Measurements from ENCODE around the gene AP1AR. TPM values are rescaled to one million over a fixed set of nuclear protein-coding genes. Genes with fewer than 3 reads are reported as not detected.
"Not testable (repeated sequence)": the region's sequence is repeated elsewhere in the genome, so short reads cannot be mapped to it uniquely, and the experiment has no call there.

AP1AR gene
- total RNA-seq, 2 experiments from 2014 or later: 10.9 to 13.0 TPM

DNA sequence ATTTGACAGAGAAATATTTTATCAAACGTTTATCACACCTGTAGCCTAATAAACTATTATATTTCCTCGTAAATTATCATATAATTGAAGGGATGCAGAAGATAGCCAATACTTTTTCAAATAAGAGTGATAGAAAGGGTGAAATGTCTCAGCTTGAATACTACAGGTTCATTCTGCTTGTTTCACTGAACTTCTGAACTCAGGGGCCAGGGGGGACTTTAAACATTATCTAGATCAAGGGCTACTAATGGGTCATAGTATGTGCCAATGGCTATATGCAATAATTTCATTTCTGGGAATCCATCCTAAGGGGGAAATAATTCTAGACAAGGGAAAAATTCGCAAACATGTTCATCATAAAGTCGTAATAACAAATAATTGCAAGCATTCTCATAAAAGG lies 68.1 kb downstream of the AP1AR start:
- H3K4me3 Mint-ChIP-seq: no peak overlapping the region
- DNase-seq: no peak
- no peak overlapping the region for H3K27ac Mint-ChIP-seq
- H3K9me3 Mint-ChIP-seq (ENCODE audit: insufficient read depth): no peaks in the 10 kb centered on the region
- ChIA-PET POLR2A (interaction anchor here (1.7 kb wide), 1 partner anchor 14 kb away, joined by 7 read pairs; the partner anchor contains the start of gene TIFA), CTCF (interaction anchor here (1.1 to 1.9 kb wide), 4 partner anchors 10 to 33 kb away, joined by 3 to 7 read pairs (median 4); partner anchors contain the start of gene TIFA)
- no peak for ATAC-seq
- no peaks in the 10 kb centered on the region for H3K27me3 Mint-ChIP-seq (ENCODE audit: low read depth)
- H3K36me3 Mint-ChIP-seq (ENCODE audit: low read depth): peaks cover 3% of the 10 kb centered on the region
- peaks cover 24% of the 10 kb centered on the region for H3K4me1 Mint-ChIP-seq (ENCODE audit: low read depth)

DNA sequence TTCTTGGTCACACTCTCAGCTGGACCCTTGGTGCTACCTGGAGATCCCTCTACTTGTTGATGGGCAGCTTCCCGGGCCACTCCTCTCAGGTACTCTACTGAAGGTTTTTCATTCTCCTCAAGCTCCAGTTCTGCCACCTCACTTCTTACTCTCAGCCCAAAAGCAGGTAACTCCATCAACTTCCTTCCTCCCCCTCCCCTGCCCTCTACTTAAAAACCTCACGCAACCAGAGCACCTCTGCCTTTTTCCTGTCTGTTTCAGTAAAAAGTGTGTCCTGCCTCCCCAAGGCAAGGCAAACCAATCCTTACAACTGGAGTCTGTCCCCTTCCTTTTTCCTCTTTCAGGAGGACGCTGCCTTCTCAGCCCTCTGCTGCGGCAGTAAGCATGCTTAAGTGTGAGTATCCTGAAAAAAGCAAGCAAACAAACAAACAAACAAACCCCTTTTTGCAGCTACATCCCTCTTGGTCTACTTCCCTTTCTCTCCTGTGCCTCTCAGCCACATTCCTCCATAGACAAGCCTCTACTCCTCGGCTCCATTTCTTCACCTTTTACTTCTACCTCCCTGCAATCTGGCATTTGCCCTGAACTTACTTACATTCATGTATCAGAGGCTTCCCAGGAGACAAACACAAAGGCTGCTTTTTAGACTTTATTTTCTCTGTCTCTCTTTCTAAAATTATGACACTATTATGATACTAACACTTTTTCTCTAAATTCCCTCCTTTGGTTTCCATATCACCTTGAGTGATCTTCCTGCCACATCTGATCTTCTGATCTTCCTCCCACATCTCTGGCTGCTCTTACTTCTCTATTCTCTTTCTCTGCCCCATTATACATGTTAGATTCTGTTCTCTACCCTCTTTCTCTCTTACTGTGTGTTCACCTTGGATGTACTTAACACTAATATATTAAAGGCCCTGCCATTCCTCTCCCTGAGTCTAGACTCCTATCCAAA lies 71.0 kb downstream of the AP1AR start:
- Mint-ChIP-seq H3K4me1 (ENCODE audit: low read depth) (peaks cover 19% of the 10 kb centered on the region), H3K4me3 (no peak overlapping the region), H3K27me3 (ENCODE audit: low read depth) (no peaks in the 10 kb centered on the region), H3K36me3 (ENCODE audit: low read depth) (peaks cover 11% of the 10 kb centered on the region), H3K9me3 (ENCODE audit: insufficient read depth) (no peaks in the 10 kb centered on the region), H3K27ac (no peak overlapping the region)
- ChIA-PET POLR2A (interaction anchor here (0.6 to 3.4 kb wide), 3 partner anchors 16 to 52 kb away, joined by 3 to 20 read pairs (median 7); partner anchors contain the start of gene TIFA), CTCF (interaction anchor here (1.3 to 2.2 kb wide), 7 partner anchors 9 to 222 kb away, joined by 3 to 10 read pairs (median 5); no protein-coding TSS in a partner anchor)
- no peak for DNase-seq
- peak; percentile 71 for ATAC-seq

DNA sequence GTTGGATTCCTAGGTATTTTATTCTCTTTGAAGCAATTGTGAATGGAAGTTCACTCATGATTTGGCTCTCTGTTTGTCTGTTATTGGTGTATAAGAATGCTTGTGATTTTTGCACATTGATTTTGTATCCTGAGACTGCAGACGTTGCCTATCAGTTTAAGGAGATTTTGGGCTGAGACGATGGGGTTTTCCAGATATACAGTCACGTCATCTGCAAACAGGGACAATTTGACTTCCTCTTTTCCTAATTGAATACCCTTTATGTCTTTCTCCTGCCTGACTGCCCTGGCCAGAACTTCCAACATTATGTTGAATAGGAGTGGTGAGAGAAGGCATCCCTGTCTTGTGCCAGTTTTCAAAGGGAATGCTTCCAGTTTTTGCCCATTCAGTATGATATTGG lies 73.9 kb downstream of the AP1AR start:
- H3K9me3 Mint-ChIP-seq (ENCODE audit: insufficient read depth); H3K4me3 Mint-ChIP-seq: not testable (repeated sequence)

DNA sequence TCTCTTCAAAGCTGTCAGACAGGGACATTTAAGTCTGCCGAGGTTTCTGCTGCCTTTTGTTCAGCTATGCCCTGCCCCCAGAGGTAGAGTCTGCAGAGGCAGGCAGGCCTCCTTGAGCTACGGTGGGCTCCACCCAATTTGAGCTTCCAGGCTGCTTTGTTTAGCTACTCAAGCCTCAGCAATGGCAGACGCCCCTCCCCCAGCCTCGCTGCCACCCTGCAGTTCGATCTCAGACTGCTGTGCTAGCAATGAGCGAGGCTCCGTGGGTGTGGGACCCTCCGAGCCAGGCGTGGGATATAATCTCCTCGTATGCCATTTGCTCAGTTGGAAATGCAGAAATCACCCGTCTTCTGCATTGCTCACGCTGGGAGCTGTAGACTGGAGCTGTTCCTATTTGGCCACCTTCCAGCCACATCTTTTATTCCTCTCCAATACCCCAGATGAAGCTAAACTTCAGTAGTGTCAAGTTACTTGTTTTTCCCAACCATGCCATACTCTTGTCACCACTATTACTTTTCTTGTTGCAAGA lies 77.7 kb downstream of the AP1AR start:
- not testable (repeated sequence) for H3K27me3 Mint-ChIP-seq (ENCODE audit: low read depth); H3K9me3 Mint-ChIP-seq (ENCODE audit: insufficient read depth); ATAC-seq
- Mint-ChIP-seq H3K27ac (peak overlapping the region; percentile 58), H3K36me3 (ENCODE audit: low read depth) (peaks cover 13% of the 10 kb centered on the region), H3K4me1 (ENCODE audit: low read depth) (peaks cover 26% of the 10 kb centered on the region), H3K4me3 (peak overlapping the region; percentile 62)
- DNase-seq: peak; percentile 53
- POLR2A ChIA-PET: interaction anchor here (1.9 to 2.0 kb wide), 3 partner anchors 21 to 24 kb away, joined by 6 to 13 read pairs (median 7); partner anchors contain the start of gene TIFA
- CTCF ChIA-PET: interaction anchor here (0.6 to 3.1 kb wide), 17 partner anchors 10 to 235 kb away, joined by 3 to 14 read pairs (median 5); partner anchors contain the start of gene ALPK1

More for the DNA sequence above, 73.9 kb downstream of the AP1AR start:
- H3K27me3 Mint-ChIP-seq (ENCODE audit: low read depth); POLR2A ChIA-PET; CTCF ChIA-PET; H3K27ac Mint-ChIP-seq; ATAC-seq; DNase-seq: not testable (repeated sequence)
- H3K36me3 Mint-ChIP-seq (ENCODE audit: low read depth): peaks cover 14% of the 10 kb centered on the region
- peaks cover 22% of the 10 kb centered on the region for H3K4me1 Mint-ChIP-seq (ENCODE audit: low read depth)

DNA sequence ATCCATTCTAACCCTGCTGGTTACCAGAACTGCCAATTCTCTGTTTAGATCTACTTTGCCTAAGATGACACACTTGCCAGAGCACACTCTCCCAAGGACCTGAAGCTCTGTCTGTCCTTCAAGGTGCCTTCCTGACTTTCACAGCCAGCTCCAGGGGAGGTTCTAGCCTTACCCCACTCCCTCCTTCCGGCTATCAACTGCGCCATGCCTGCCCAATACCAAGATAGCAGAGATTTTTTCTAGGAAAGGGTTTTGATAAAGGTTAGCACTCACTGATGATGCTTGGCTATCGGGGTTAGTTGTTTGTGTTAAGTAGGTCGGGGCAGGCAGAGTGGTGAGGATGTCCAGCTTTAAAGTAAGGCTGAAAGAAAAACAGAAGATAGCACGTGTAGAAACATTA lies 79.9 kb downstream of the AP1AR start:
- ATAC-seq (no peak), DNase-seq (no peak)
- POLR2A ChIA-PET: interaction anchor here (0.6 kb wide), 2 partner anchors 27 to 348 kb away, joined by 3 to 4 read pairs; no protein-coding TSS in a partner anchor
- Mint-ChIP-seq H3K9me3 (ENCODE audit: insufficient read depth) (no peaks in the 10 kb centered on the region), H3K4me3 (no peak overlapping the region), H3K27ac (no peak overlapping the region), H3K36me3 (ENCODE audit: low read depth) (peaks cover 13% of the 10 kb centered on the region), H3K27me3 (ENCODE audit: low read depth) (no peaks in the 10 kb centered on the region), H3K4me1 (ENCODE audit: low read depth) (peaks cover 26% of the 10 kb centered on the region)
- CTCF ChIA-PET: interaction anchor here (1.0 to 2.4 kb wide), 4 partner anchors 9 to 454 kb away, joined by 3 to 5 read pairs (median 4); no protein-coding TSS in a partner anchor

DNA sequence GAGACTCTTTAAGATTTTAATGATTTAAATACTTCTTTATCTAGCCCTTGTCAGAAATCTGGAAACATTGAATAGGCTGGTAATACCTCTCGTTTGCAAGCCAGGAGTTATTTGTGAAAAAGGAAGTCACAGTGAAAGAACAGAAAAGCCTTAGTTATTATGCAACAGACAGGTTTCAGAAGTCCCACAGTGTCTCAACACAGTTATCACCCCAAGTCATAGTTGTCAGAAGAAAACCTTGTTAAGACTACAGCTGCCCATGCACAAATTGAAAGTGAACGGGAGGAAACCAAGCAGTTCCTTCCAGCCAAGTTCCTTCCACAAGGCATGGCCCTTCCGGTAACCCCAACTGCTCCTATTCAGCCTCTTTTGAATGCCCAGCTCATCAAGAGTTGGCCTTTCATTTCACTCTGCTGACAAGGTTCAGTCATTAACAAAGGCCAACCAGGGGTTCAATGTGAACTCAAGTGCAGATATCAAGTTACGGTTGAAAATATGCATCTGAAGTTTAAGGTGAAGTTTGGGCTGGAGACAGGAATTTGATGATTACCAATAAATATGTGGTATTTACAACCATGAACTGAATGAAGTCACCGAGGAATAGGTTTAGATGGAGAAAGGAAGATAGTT lies 81.1 kb downstream of the AP1AR start:
- DNase-seq (no peak), ATAC-seq (no peak)
- H3K27me3 Mint-ChIP-seq (ENCODE audit: low read depth): no peaks in the 10 kb centered on the region
- peaks cover 21% of the 10 kb centered on the region for H3K4me1 Mint-ChIP-seq (ENCODE audit: low read depth)
- peaks cover 14% of the 10 kb centered on the region for H3K36me3 Mint-ChIP-seq (ENCODE audit: low read depth)
- no peak overlapping the region for H3K4me3 Mint-ChIP-seq
- H3K27ac Mint-ChIP-seq: no peak overlapping the region
- ChIA-PET POLR2A (no interaction called here), CTCF (interaction anchor here (0.9 to 2.4 kb wide), 3 partner anchors 8 to 27 kb away, joined by 4 to 5 read pairs (median 5); partner anchors contain the start of gene TIFA)
- H3K9me3 Mint-ChIP-seq (ENCODE audit: insufficient read depth): no peaks in the 10 kb centered on the region

DNA sequence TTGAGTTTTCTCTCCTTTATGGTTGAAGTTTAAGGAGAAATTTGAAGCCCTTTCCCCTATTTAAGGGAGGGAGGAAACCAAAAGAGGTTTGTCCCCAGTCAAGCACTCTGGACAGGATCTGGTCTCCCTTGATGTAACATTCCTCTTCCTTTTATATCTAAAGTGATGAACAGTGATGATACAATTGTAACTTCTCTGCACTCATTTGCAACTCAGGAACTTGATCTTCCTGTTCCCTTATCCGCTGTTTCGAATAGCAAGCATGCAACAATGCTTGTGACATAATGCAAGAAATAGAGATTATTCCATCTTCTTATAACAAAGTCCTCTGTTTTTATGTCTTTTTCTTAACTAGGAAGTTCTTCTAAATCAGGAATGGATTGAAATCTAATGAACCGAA lies 83.9 kb downstream of the AP1AR start:
- no peak overlapping the region for H3K4me3 Mint-ChIP-seq
- H3K27me3 Mint-ChIP-seq (ENCODE audit: low read depth): no peaks in the 10 kb centered on the region
- ATAC-seq (no peak), DNase-seq (no peak)
- H3K36me3 Mint-ChIP-seq (ENCODE audit: low read depth): peaks cover 11% of the 10 kb centered on the region
- no peaks in the 10 kb centered on the region for H3K9me3 Mint-ChIP-seq (ENCODE audit: insufficient read depth)
- CTCF ChIA-PET: no interaction called here
- H3K4me1 Mint-ChIP-seq (ENCODE audit: low read depth): peaks cover 11% of the 10 kb centered on the region
- no peak overlapping the region for H3K27ac Mint-ChIP-seq
- POLR2A ChIA-PET: no interaction called here

DNA sequence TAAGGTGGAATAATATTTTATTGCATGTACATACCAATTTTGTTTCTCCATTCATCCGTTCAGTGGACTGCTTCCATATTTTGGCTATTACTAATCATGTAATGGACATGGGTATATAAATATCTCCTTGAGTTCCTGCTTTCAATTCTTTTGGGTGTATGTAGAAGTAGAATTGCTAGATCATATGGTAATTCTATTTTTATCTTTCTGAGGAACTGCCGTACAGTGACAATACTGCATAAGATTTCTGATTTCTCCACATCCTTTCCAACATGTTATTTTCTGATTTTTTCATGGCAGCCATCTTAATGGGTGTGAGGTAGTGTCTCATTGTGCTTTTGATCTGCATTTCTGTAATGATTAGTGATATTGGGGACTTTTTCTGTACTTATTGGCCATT lies 84.8 kb downstream of the AP1AR start:
- H3K36me3 Mint-ChIP-seq (ENCODE audit: low read depth): peaks cover 11% of the 10 kb centered on the region
- H3K4me3 Mint-ChIP-seq: no peak overlapping the region
- no peak overlapping the region for H3K27ac Mint-ChIP-seq
- ATAC-seq: no peak
- H3K27me3 Mint-ChIP-seq (ENCODE audit: low read depth): no peaks in the 10 kb centered on the region
- CTCF ChIA-PET: no interaction called here
- DNase-seq: no peak
- POLR2A ChIA-PET: no interaction called here
- H3K9me3 Mint-ChIP-seq (ENCODE audit: insufficient read depth): no peaks in the 10 kb centered on the region
- H3K4me1 Mint-ChIP-seq (ENCODE audit: low read depth): peaks cover 14% of the 10 kb centered on the region

DNA sequence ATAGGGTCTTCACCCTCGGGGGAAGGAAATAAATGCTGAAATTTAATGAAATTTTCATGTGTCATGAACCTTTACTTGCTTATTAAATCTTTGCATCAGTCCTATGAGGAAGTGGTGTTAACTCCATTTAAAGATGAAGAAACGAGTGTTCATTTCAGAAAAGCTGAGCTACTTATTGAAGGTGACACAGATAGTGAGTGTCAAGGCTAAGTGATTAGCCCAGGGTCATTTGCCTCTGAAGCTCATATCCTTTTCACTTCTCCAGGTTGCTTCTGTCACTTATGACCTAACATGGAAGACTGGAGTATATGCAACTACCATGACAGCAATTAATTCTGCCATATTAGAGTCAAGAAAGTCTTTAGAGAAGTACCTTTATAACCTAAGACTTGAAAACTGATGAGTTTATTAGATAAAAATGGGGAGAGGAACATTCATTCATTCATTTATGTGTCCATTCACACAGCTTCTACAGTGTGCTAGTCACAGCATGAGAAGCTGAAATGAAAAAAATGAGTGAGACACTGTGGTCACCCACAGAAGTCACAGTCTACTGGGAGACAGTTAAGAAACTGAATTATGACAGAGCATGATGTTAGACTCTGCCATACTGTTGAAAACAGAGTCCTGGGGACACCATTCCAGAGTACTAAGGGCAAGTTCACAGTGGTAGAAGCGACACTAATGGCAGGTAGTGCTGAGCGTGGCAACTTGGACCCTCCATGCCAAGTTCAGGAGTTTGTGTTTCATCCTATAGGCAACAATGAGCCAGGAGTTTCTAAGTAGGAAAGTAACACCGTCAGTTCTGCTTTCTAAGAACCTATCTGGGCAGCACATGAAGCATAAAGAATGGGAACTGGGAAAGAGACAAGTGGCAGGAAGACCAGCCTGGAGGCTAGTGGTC lies 86.9 kb downstream of the AP1AR start:
- H3K36me3 Mint-ChIP-seq (ENCODE audit: low read depth): peaks cover 11% of the 10 kb centered on the region
- ChIA-PET CTCF (interaction anchor here (1.7 to 2.5 kb wide), 2 partner anchors 9 to 219 kb away, joined by 4 to 9 read pairs; no protein-coding TSS in a partner anchor), POLR2A (interaction anchor here (1.0 kb wide), 1 partner anchor 17 kb away, joined by 3 read pairs; no protein-coding TSS in a partner anchor)
- H3K27me3 Mint-ChIP-seq (ENCODE audit: low read depth): no peaks in the 10 kb centered on the region
- ATAC-seq (no peak), DNase-seq (no peak)
- H3K4me3 Mint-ChIP-seq: no peak overlapping the region
- peaks cover 17% of the 10 kb centered on the region for H3K4me1 Mint-ChIP-seq (ENCODE audit: low read depth)
- no peak overlapping the region for H3K27ac Mint-ChIP-seq
- H3K9me3 Mint-ChIP-seq (ENCODE audit: insufficient read depth): no peaks in the 10 kb centered on the region
